Activated T-helper 2 cell treated with anti-CD3 and anti-CD28 coated beads, Interferon-gamma antibody, Interleukin-2, Interleukin-4, amounts not matched to agents 10 μg/mL and 5 μg/mL and 100 μg/mL, durations not matched to agents 14 hours and 24 hours and 36 hours (primary cell): ENCODE measurements around the gene TMEM207. TPM values are rescaled to one million over a fixed set of nuclear protein-coding genes. Genes with fewer than 3 reads are reported as not detected.
"Not testable (repeated sequence)": the region's sequence is repeated elsewhere in the genome, so short reads cannot be mapped to it uniquely, and the experiment has no call there.

Experiments
- DNase-seq: peaks from one replicate; pipeline ENCODE4 v3.0.0; 2021; ENCODE audit warnings: low spot score
- H3K27ac Mint-ChIP-seq: one replicate; pipeline ENCODE4 v1.8.0; 2021; ENCODE audit warnings: mixed read lengths
- H3K27me3 Mint-ChIP-seq: one replicate; pipeline ENCODE4 v1.8.0; 2021; ENCODE audit warnings: low read depth, mixed read lengths
- H3K36me3 Mint-ChIP-seq: one replicate; pipeline ENCODE4 v1.8.0; 2021; ENCODE audit warnings: low read depth, mixed read lengths
- H3K4me1 Mint-ChIP-seq: one replicate; pipeline ENCODE4 v1.8.0; 2021; ENCODE audit warnings: low read depth, mixed read lengths
- H3K4me3 Mint-ChIP-seq: one replicate; pipeline ENCODE4 v1.8.0; 2021; ENCODE audit warnings: low read depth, mild to moderate bottlenecking, moderate library complexity, mixed read lengths
- H3K9me3 Mint-ChIP-seq: one replicate; pipeline ENCODE4 v1.8.0; 2021; ENCODE audit warnings: mixed read lengths
- intact Hi-C: fragments of 100-400 bp; cut with micrococcal nuclease; formaldehyde crosslinking; loops from one replicate; pipeline ENCODE4 v1.15.1; 2023
- total RNA-seq: library from RNA; stranded (reverse); gene quantifications from 2 replicates; pipeline ENCODE4 v1.2.3, GENCODE V29; 2022

TMEM207 gene
- total RNA-seq, 1 donor from 2014 or later, result not detected

GRCh38 chr3:190485830-190486532 is 36.3 kb upstream of the TMEM207 start:
- Mint-ChIP-seq H3K9me3 (peaks cover 12% of the 10 kb centered on the region), H3K27me3 (peaks cover 61% of the 10 kb centered on the region), H3K36me3 (no peaks in the 10 kb centered on the region), H3K4me1 (peaks cover 5% of the 10 kb centered on the region), H3K4me3 (no peak overlapping the region), H3K27ac (no peak overlapping the region)
- intact Hi-C loops, result no loop called here
- DNase-seq, result no peak

GRCh38 chr3:190481779-190482178 is 32.1 kb upstream of the TMEM207 start:
- Mint-ChIP-seq H3K4me3 (no peak overlapping the region), H3K27me3 (peaks cover 29% of the 10 kb centered on the region), H3K36me3 (no peaks in the 10 kb centered on the region), H3K9me3 (peaks cover 12% of the 10 kb centered on the region), H3K27ac (no peak overlapping the region), H3K4me1 (no peaks in the 10 kb centered on the region)
- intact Hi-C loops, result no loop called here
- no peak for DNase-seq

GRCh38 chr3:190473261-190473660 is 23.6 kb upstream of the TMEM207 start:
- H3K36me3 Mint-ChIP-seq, H3K4me1 Mint-ChIP-seq, intact Hi-C loops, H3K27ac Mint-ChIP-seq, H3K4me3 Mint-ChIP-seq, DNase-seq: not testable (repeated sequence)
- H3K9me3 Mint-ChIP-seq, result peaks cover 12% of the 10 kb centered on the region
- H3K27me3 Mint-ChIP-seq, result peaks cover 20% of the 10 kb centered on the region

GRCh38 chr3:190467922-190468321 is 18.2 kb upstream of the TMEM207 start:
- Mint-ChIP-seq H3K36me3 (no peaks in the 10 kb centered on the region), H3K4me1 (no peaks in the 10 kb centered on the region), H3K4me3 (no peak overlapping the region), H3K9me3 (peaks cover 12% of the 10 kb centered on the region), H3K27me3 (peaks cover 40% of the 10 kb centered on the region), H3K27ac (no peak overlapping the region)
- intact Hi-C loops, result no loop called here
- no peak for DNase-seq

GRCh38 chr3:190458040-190458439 is 8.3 kb upstream of the TMEM207 start:
- DNase-seq, result no peak
- H3K4me3 Mint-ChIP-seq, result no peak overlapping the region
- no peaks in the 10 kb centered on the region for H3K9me3 Mint-ChIP-seq
- intact Hi-C loops, result no loop called here
- no peaks in the 10 kb centered on the region for H3K36me3 Mint-ChIP-seq
- H3K27ac Mint-ChIP-seq, result no peak overlapping the region
- peaks cover 39% of the 10 kb centered on the region for H3K27me3 Mint-ChIP-seq
- H3K4me1 Mint-ChIP-seq, result peaks cover 3% of the 10 kb centered on the region

- DNase-seq, result no peak
- no peak overlapping the region for H3K4me3 Mint-ChIP-seq
- H3K4me1 Mint-ChIP-seq, result peaks cover 3% of the 10 kb centered on the region
- intact Hi-C loops, result no loop called here
- no peaks in the 10 kb centered on the region for H3K36me3 Mint-ChIP-seq
- no peak overlapping the region for H3K27ac Mint-ChIP-seq
- no peaks in the 10 kb centered on the region for H3K9me3 Mint-ChIP-seq
- peaks cover 31% of the 10 kb centered on the region for H3K27me3 Mint-ChIP-seq
Measured at GRCh38 chr3:190456770-190457169, 7.1 kb upstream of the TMEM207 start.

- no peaks in the 10 kb centered on the region for H3K9me3 Mint-ChIP-seq
- no peak overlapping the region for H3K27ac Mint-ChIP-seq
- H3K36me3 Mint-ChIP-seq, result no peaks in the 10 kb centered on the region
- H3K4me1 Mint-ChIP-seq, result peaks cover 3% of the 10 kb centered on the region
- H3K27me3 Mint-ChIP-seq, result peaks cover 32% of the 10 kb centered on the region
- no peak for DNase-seq
- intact Hi-C loops, result no loop called here
- no peak overlapping the region for H3K4me3 Mint-ChIP-seq
Measured at GRCh38 chr3:190455828-190456227, 6.1 kb upstream of the TMEM207 start.

GRCh38 chr3:190448256-190448655 is 1.4 kb downstream of the TMEM207 start:
- Mint-ChIP-seq H3K36me3 (no peaks in the 10 kb centered on the region), H3K27me3 (peaks cover 38% of the 10 kb centered on the region), H3K9me3 (no peaks in the 10 kb centered on the region), H3K4me1 (peaks cover 10% of the 10 kb centered on the region), H3K4me3 (no peak overlapping the region), H3K27ac (no peak overlapping the region)
- DNase-seq, result no peak
- intact Hi-C loops, result loop anchor here (5.0 kb wide), 1 partner anchor 44 kb away; no protein-coding TSS in a partner anchor

GRCh38 chr3:190446573-190447279 is 3.0 kb downstream of the TMEM207 start:
- Mint-ChIP-seq H3K36me3 (no peaks in the 10 kb centered on the region), H3K27me3 (peaks cover 44% of the 10 kb centered on the region), H3K4me1 (peaks cover 10% of the 10 kb centered on the region), H3K9me3 (no peaks in the 10 kb centered on the region), H3K27ac (no peak overlapping the region), H3K4me3 (no peak overlapping the region)
- no peak for DNase-seq
- intact Hi-C loops, result loop anchor here (5.0 kb wide), 1 partner anchor 46 kb away; no protein-coding TSS in a partner anchor

- H3K27me3 Mint-ChIP-seq, result peaks cover 35% of the 10 kb centered on the region
- H3K9me3 Mint-ChIP-seq, result no peaks in the 10 kb centered on the region
- H3K4me3 Mint-ChIP-seq, result no peak overlapping the region
- no peak for DNase-seq
- peaks cover 10% of the 10 kb centered on the region for H3K4me1 Mint-ChIP-seq
- no peak overlapping the region for H3K27ac Mint-ChIP-seq
- H3K36me3 Mint-ChIP-seq, result no peaks in the 10 kb centered on the region
- intact Hi-C loops, result loop anchor here (5.0 kb wide), 2 partner anchors 48 to 253 kb away; no protein-coding TSS in a partner anchor
Measured at GRCh38 chr3:190444576-190445145, 5.0 kb downstream of the TMEM207 start.

GRCh38 chr3:190444006-190444405 is 5.7 kb downstream of the TMEM207 start:
- peaks cover 30% of the 10 kb centered on the region for H3K27me3 Mint-ChIP-seq
- intact Hi-C loops, result loop anchor here (5.0 kb wide), 1 partner anchor 253 kb away; no protein-coding TSS in a partner anchor
- peaks cover 10% of the 10 kb centered on the region for H3K4me1 Mint-ChIP-seq
- H3K4me3 Mint-ChIP-seq, result no peak overlapping the region
- H3K9me3 Mint-ChIP-seq, result no peaks in the 10 kb centered on the region
- H3K27ac Mint-ChIP-seq, result no peak overlapping the region
- no peak for DNase-seq
- H3K36me3 Mint-ChIP-seq, result no peaks in the 10 kb centered on the region

- no peaks in the 10 kb centered on the region for H3K36me3 Mint-ChIP-seq
- intact Hi-C loops, result loop anchor here (5.0 kb wide), 1 partner anchor 254 kb away; no protein-coding TSS in a partner anchor
Measured at GRCh38 chr3:190443257-190443656, 6.4 kb downstream of the TMEM207 start.

GRCh38 chr3:190442240-190442639 is 7.5 kb downstream of the TMEM207 start:
- Mint-ChIP-seq H3K4me3 (no peak overlapping the region), H3K9me3 (no peaks in the 10 kb centered on the region), H3K36me3 (no peaks in the 10 kb centered on the region), H3K27me3 (peaks cover 16% of the 10 kb centered on the region), H3K4me1 (peaks cover 10% of the 10 kb centered on the region), H3K27ac (no peak overlapping the region)
- DNase-seq, result no peak
- intact Hi-C loops, result loop anchor here (5.0 kb wide), 1 partner anchor 255 kb away; no protein-coding TSS in a partner anchor

More at GRCh38 chr3:190443257-190443656, 6.4 kb downstream of the TMEM207 start:
- Mint-ChIP-seq H3K27me3 (peaks cover 22% of the 10 kb centered on the region), H3K9me3 (no peaks in the 10 kb centered on the region), H3K27ac (no peak overlapping the region), H3K4me1 (peaks cover 10% of the 10 kb centered on the region), H3K4me3 (no peak overlapping the region)
- DNase-seq, result no peak
